Esophagus (tissue), 2 donors: Measurements from ENCODE around the gene BGN. TPM values are rescaled to one million over a fixed set of nuclear protein-coding genes. Genes with fewer than 3 reads are reported as not detected.

Experiments used
- H3K27ac ChIP-seq, 2 donors: one replicate each; pipeline ENCODE4 v1.5.1; 2013; ENCODE audit warnings: low read depth in 2 of 2, mild to moderate bottlenecking in 2 of 2, inconsistent platforms in 1 of 2, low read length in 1 of 2, moderate library complexity in 1 of 2
- H3K27me3 ChIP-seq, 2 donors: one replicate each; pipeline ENCODE4 v1.6.1; 2013; ENCODE audit warnings: low read length in 2 of 2, control low read depth in 1 of 2, mild to moderate bottlenecking in 1 of 2; ENCODE audit not compliant: insufficient read depth in 2 of 2, control insufficient read depth in 1 of 2
- H3K36me3 ChIP-seq, 2 donors: one replicate each; pipeline ENCODE4 v1.6.1; 2013; ENCODE audit warnings: low read length in 1 of 2; ENCODE audit not compliant: control insufficient read depth in 2 of 2, insufficient read depth in 2 of 2
- H3K4me1 ChIP-seq, 2 donors: one replicate each; pipeline ENCODE4 v1.6.1; 2013; ENCODE audit warnings: low read length in 1 of 2; ENCODE audit not compliant: control insufficient read depth in 2 of 2, insufficient read depth in 2 of 2
- H3K4me3 ChIP-seq, 2 donors: one replicate each; pipeline ENCODE4 v1.5.1; 2013; ENCODE audit warnings: low read length in 2 of 2, mild to moderate bottlenecking in 2 of 2, low read depth in 1 of 2, moderate library complexity in 1 of 2
- H3K9me3 ChIP-seq, 2 donors: one replicate each; pipeline ENCODE4 v1.6.1; 2013; ENCODE audit warnings: mild to moderate bottlenecking in 2 of 2, low read depth in 1 of 2, low read length in 1 of 2, moderate library complexity in 1 of 2; ENCODE audit not compliant: control insufficient read depth in 2 of 2, insufficient read depth in 1 of 2
- WGBS, 2 donors: extraction: QIAGEN DNeasy Blood & Tissue Kit; methylation state at CpG; one replicate each; pipeline ENCODE4 v1.1.7; 2013; 5-methylcytosine and 5-hydroxymethylcytosine counted together
- polyA plus RNA-seq, 2 donors: library from polyadenylated mRNA; stranded (reverse); fragments of 200-250 nt; gene quantifications; one replicate each; pipeline ENCODE4 v1.2.3, GENCODE V29; 2013
- donor health status: healthy with polysubstance abuse.
- donor health status: Bipolar disorder and iron deficiency.

BGN gene
- polyA plus RNA-seq, 2 donors, result 11.6 to 13.4 TPM

- 75 to 78% methylated on average over 9 of the region's 9 CpGs for WGBS, 2 donors
- H3K4me1 ChIP-seq, result peaks cover 0 to 15% of the 10 kb centered on the region in 2 donors
- H3K27me3 ChIP-seq, result no peaks in the 10 kb centered on the region
- H3K4me3 ChIP-seq, result no peak overlapping the region
- H3K27ac ChIP-seq, result no peak overlapping the region
- no peaks in the 10 kb centered on the region for H3K9me3 ChIP-seq
- H3K36me3 ChIP-seq, result no peaks in the 10 kb centered on the region
These were observed 16.9 kb upstream of the BGN start for GRCh38 chrX:153477901-153478300.

GRCh38 chrX:153478746-153479145 lies 16.0 kb upstream of the BGN start:
- Histone ChIP-seq H3K4me3 (no peak overlapping the region), H3K36me3 (no peaks in the 10 kb centered on the region), H3K9me3 (no peaks in the 10 kb centered on the region), H3K4me1 (peaks cover 0 to 15% of the 10 kb centered on the region in 2 donors), H3K27me3 (no peaks in the 10 kb centered on the region), H3K27ac (no peak overlapping the region)
- 80 to 85% methylated on average over 12 to 16 of the region's 16 CpGs for WGBS, 2 donors

- no peak overlapping the region for H3K4me3 ChIP-seq
- H3K27ac ChIP-seq, result no peak overlapping the region
- no peaks in the 10 kb centered on the region for H3K9me3 ChIP-seq
- no peaks in the 10 kb centered on the region for H3K27me3 ChIP-seq
- peaks cover 0 to 9% of the 10 kb centered on the region in 2 donors for H3K4me1 ChIP-seq
- WGBS, 2 donors, result 55 to 83% methylated on average over 13 of the region's 13 CpGs
- H3K36me3 ChIP-seq, result no peaks in the 10 kb centered on the region
These were observed 13.7 kb upstream of the BGN start for GRCh38 chrX:153481043-153481442.

GRCh38 chrX:153482376-153483015 lies 12.3 kb upstream of the BGN start:
- Histone ChIP-seq H3K27me3 (no peaks in the 10 kb centered on the region), H3K9me3 (no peaks in the 10 kb centered on the region), H3K27ac (no peak overlapping the region), H3K4me3 (no peak overlapping the region), H3K36me3 (no peaks in the 10 kb centered on the region), H3K4me1 (peaks cover 0 to 18% of the 10 kb centered on the region in 2 donors)
- WGBS, 2 donors, result 79 to 84% methylated on average over 23 of the region's 23 CpGs

- WGBS, 2 donors, result 81 to 82% methylated on average over 29 to 30 of the region's 30 CpGs
- no peak overlapping the region for H3K27ac ChIP-seq
- no peaks in the 10 kb centered on the region for H3K27me3 ChIP-seq
- H3K4me3 ChIP-seq, result no peak overlapping the region
- H3K9me3 ChIP-seq, result no peaks in the 10 kb centered on the region
- no peaks in the 10 kb centered on the region for H3K36me3 ChIP-seq
- peaks cover 8 to 19% of the 10 kb centered on the region in 2 donors for H3K4me1 ChIP-seq
These were observed 9.2 kb upstream of the BGN start for GRCh38 chrX:153485396-153486080.

GRCh38 chrX:153486171-153486570 lies 8.6 kb upstream of the BGN start:
- WGBS, 2 donors, result 79 to 86% methylated on average over 10 of the region's 10 CpGs
- Histone ChIP-seq H3K27ac (no peak overlapping the region), H3K9me3 (no peaks in the 10 kb centered on the region), H3K4me3 (no peak overlapping the region), H3K4me1 (peaks cover 8 to 17% of the 10 kb centered on the region in 2 donors), H3K27me3 (no peaks in the 10 kb centered on the region), H3K36me3 (no peaks in the 10 kb centered on the region)

GRCh38 chrX:153487590-153488071 lies 7.1 kb upstream of the BGN start:
- no peak overlapping the region for H3K27ac ChIP-seq

GRCh38 chrX:153488231-153488914 lies 6.4 kb upstream of the BGN start:
- 34 to 39% methylated on average over 24 to 27 of the region's 27 CpGs for WGBS, 2 donors
- no peaks in the 10 kb centered on the region for H3K36me3 ChIP-seq
- no peak overlapping the region for H3K4me3 ChIP-seq

More at GRCh38 chrX:153487590-153488071, 7.1 kb upstream of the BGN start:
- no peaks in the 10 kb centered on the region for H3K36me3 ChIP-seq
- peaks cover 8 to 12% of the 10 kb centered on the region in 2 donors for H3K4me1 ChIP-seq
- H3K9me3 ChIP-seq, result no peaks in the 10 kb centered on the region
- WGBS, 2 donors, result 52 to 72% methylated on average over 11 of the region's 11 CpGs
- no peak overlapping the region for H3K4me3 ChIP-seq
- no peaks in the 10 kb centered on the region for H3K27me3 ChIP-seq

GRCh38 chrX:153490217-153490930 lies 4.4 kb upstream of the BGN start:
- H3K36me3 ChIP-seq, result no peaks in the 10 kb centered on the region
- H3K27me3 ChIP-seq, result no peaks in the 10 kb centered on the region
- no peak overlapping the region for H3K4me3 ChIP-seq
- WGBS, 2 donors, result 73 to 85% methylated on average over 19 to 20 of the region's 20 CpGs
- H3K9me3 ChIP-seq, result no peaks in the 10 kb centered on the region
- H3K27ac ChIP-seq, result no peak overlapping the region
- H3K4me1 ChIP-seq, result peaks cover 8 to 16% of the 10 kb centered on the region in 2 donors

More at GRCh38 chrX:153488231-153488914, 6.4 kb upstream of the BGN start:
- Histone ChIP-seq H3K27ac (peak overlapping the region in 1 of 2 donors; percentile 9), H3K27me3 (no peaks in the 10 kb centered on the region), H3K9me3 (no peaks in the 10 kb centered on the region), H3K4me1 (peaks cover 8 to 12% of the 10 kb centered on the region in 2 donors)
